ENCODE data around the gene CUL4A.

DNA sequence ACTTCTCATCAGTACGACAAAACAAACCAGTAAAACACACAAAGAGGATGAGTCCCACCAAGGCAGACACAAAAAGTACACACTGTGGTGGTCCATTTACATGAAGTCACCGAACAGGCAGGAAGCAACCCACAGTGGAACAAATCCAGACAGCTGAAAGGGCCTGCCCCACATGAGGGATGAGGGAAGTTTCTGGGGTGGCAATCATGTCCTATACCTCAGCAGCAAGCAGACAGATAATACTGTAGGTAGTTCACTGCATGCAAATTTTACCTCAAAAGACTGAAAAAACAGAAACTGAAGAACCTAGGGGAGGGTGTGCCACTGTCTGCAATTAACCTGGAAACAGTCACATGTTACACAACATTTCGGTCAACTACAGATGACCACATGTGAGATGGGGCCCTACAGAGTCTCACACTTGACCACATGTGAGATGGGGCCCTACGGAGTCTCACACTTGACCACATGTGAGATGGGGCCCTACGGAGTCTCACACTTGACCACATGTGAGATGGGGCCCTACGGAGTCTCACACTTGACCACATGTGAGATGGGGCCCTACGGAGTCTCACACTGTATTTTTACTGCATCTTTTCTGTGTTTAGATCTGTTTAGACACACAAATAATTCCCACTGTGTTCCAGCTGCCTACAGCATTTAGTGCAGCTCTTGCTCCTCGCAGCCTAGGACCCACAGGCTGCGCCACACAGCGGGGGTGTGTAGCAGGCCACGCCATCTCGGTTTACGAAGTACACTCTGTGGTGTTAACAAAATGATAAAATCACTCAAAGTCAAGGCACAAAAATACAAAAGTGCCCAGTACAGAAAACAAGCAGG is 23.1 kb upstream of the CUL4A start:
- TF ChIP-seq, protein P1, sequence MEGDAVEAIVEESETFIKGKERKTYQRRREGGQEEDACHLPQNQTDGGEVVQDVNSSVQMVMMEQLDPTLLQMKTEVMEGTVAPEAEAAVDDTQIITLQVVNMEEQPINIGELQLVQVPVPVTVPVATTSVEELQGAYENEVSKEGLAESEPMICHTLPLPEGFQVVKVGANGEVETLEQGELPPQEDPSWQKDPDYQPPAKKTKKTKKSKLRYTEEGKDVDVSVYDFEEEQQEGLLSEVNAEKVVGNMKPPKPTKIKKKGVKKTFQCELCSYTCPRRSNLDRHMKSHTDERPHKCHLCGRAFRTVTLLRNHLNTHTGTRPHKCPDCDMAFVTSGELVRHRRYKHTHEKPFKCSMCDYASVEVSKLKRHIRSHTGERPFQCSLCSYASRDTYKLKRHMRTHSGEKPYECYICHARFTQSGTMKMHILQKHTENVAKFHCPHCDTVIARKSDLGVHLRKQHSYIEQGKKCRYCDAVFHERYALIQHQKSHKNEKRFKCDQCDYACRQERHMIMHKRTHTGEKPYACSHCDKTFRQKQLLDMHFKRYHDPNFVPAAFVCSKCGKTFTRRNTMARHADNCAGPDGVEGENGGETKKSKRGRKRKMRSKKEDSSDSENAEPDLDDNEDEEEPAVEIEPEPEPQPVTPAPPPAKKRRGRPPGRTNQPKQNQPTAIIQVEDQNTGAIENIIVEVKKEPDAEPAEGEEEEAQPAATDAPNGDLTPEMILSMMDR (IDR thresholded peaks at IDR 0.05): no peak
- TF ChIP-seq POLR2A (IDR thresholded peaks at IDR 0.05): no peak

All from Peyer's patch (tissue), 4 donors.